Mesodermal cell (in vitro differentiated cells): ENCODE measurements around the gene EXOC8.

Experiments used
- H3K27ac ChIP-seq: 2 replicates; pipeline ENCODE4 v1.7.0; 2013; ENCODE audit warnings: mild to moderate bottlenecking, low read depth, low read length, moderate library complexity; ENCODE audit not compliant: severe bottlenecking
- H3K36me3 ChIP-seq: 2 replicates; pipeline ENCODE4 v1.7.1; 2013; ENCODE audit warnings: mild to moderate bottlenecking, low read length, moderate library complexity; ENCODE audit not compliant: control insufficient read depth, insufficient read depth
- H3K4me1 ChIP-seq: one replicate; pipeline ENCODE4 v1.7.1; 2013; ENCODE audit warnings: mild to moderate bottlenecking, low read length; ENCODE audit not compliant: insufficient read depth, control insufficient read depth, poor library complexity, severe bottlenecking
- H3K4me3 ChIP-seq: 2 replicates; pipeline ENCODE4 v1.7.0; 2013; ENCODE audit warnings: low read length, control low read depth, mild to moderate bottlenecking; ENCODE audit not compliant: insufficient read depth, poor library complexity, severe bottlenecking; ENCODE audit errors: extremely low read depth
- H3K9me3 ChIP-seq: 2 replicates; pipeline ENCODE4 v1.7.1; 2013; ENCODE audit warnings: mild to moderate bottlenecking, low read length, moderate library complexity; ENCODE audit not compliant: control insufficient read depth
- WGBS, 2 experiments: methylation state at CpG; one replicate each; pipeline ENCODE4 v1.1.5; 2013; ENCODE audit warnings: missing lambda C conversion rate in 2 of 2; ENCODE audit not compliant: insufficient coverage in 2 of 2; 5-methylcytosine and 5-hydroxymethylcytosine counted together

Gene EXOC8

DNA sequence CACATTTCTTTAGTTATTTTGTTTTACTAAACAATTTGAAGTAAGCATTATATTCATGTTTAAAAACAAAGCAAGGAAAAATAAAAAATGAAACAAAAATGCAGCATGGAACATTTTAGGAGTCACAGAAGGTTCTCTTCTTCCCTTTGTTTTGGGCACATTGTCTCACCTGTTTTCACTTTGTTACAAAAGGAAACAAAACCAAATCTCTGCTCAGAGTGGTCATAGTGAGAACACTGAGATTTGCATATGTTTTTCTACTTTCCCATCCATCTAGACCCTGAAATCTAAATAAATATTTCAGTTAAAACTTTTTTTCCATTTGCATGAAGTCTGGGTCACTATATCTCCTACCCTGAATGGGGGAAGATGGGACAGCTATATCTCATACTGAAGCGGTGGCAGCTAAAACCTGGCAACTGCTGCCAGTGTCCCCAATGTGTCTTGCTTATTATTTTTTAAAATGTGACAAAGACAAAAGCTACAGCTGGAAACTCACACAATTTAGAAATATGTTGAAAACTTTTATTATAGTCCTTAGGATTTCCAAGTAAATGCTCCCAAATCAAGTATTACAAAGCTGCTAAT is 3.5 kb downstream of the EXOC8 start:
- Histone ChIP-seq H3K36me3 (peaks cover 18% of the 10 kb centered on the region), H3K9me3 (no peaks in the 10 kb centered on the region), H3K4me3 (peak overlapping the region; percentile 94), H3K27ac (no peak overlapping the region), H3K4me1 (peaks cover 4% of the 10 kb centered on the region)
- 83% methylated on average over 1 of the region's 1 CpG; no CpG with 5 or more reads in 1 of the 2 experiments for WGBS, 2 experiments

GRCh38 chr1:231332761-231333160 is 4.9 kb downstream of the EXOC8 start:
- Histone ChIP-seq H3K4me1 (peaks cover 4% of the 10 kb centered on the region), H3K4me3 (no peak overlapping the region), H3K36me3 (peaks cover 18% of the 10 kb centered on the region), H3K9me3 (no peaks in the 10 kb centered on the region), H3K27ac (no peak overlapping the region)
- WGBS, 2 experiments, result no CpG with 5 or more reads among the region's 1 CpG

GRCh38 chr1:231329483-231329882 is 8.2 kb downstream of the EXOC8 start:
- 90 to 100% methylated on average over 2 to 5 of the region's 7 CpGs for WGBS, 2 experiments
- no peaks in the 10 kb centered on the region for H3K9me3 ChIP-seq
- H3K4me3 ChIP-seq, result no peak overlapping the region
- H3K36me3 ChIP-seq, result no peaks in the 10 kb centered on the region
- H3K4me1 ChIP-seq, result no peaks in the 10 kb centered on the region
- no peak overlapping the region for H3K27ac ChIP-seq

GRCh38 chr1:231327617-231328016 is 10.0 kb downstream of the EXOC8 start:
- no peak overlapping the region for H3K4me3 ChIP-seq
- H3K9me3 ChIP-seq, result no peaks in the 10 kb centered on the region
- 100% methylated on average over 2 of the region's 5 CpGs; no CpG with 5 or more reads in 1 of the 2 experiments for WGBS, 2 experiments
- H3K36me3 ChIP-seq, result no peaks in the 10 kb centered on the region
- no peaks in the 10 kb centered on the region for H3K4me1 ChIP-seq
- H3K27ac ChIP-seq, result no peak overlapping the region

DNA sequence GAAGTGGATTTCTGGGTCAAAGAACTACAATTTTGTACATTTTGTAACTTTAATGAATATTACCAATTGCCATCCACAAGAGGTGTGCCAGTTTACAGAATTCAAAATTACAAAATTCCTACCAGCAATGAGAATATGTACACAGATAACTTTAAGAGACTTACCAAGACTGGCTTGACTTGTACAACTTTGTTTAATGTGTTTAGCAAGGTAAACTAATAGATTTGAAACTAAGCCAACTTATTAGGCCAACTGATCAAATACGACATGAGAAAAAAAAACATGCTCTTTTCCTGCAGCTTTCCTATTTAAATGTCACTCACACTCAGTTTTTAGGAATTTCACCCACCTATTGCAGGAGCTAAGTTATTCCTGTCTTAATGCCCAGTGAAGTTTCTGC is 11.4 kb downstream of the EXOC8 start:
- H3K9me3 ChIP-seq, result no peaks in the 10 kb centered on the region
- WGBS, 2 experiments, result 90% methylated on average over 1 of the region's 1 CpG; no CpG with 5 or more reads in 1 of the 2 experiments
- H3K4me1 ChIP-seq, result no peaks in the 10 kb centered on the region
- H3K36me3 ChIP-seq, result no peaks in the 10 kb centered on the region
- no peak overlapping the region for H3K27ac ChIP-seq
- H3K4me3 ChIP-seq, result no peak overlapping the region

DNA sequence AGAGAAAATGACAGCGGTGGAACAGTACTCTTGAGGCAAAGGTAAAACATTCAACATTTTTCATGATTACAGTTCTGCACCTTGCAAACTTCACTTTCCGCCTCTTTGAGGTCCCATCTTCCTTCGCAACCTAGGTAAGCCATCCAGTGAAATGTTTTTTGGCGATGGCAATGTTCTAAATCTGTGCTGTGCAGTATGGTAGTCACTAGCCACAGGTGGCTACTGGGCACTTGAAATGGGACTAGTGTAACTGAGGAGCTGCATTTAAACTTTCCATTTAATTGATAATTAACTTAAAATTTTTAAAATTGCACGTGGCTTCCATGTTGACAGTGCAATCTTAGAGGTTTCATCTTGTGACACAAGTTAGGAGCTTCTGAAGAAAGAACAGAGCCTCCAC is 13.0 kb downstream of the EXOC8 start:
- no peaks in the 10 kb centered on the region for H3K4me1 ChIP-seq
- H3K36me3 ChIP-seq, result no peaks in the 10 kb centered on the region
- no peak overlapping the region for H3K4me3 ChIP-seq
- H3K9me3 ChIP-seq, result no peaks in the 10 kb centered on the region
- WGBS, 2 experiments, result 88 to 100% methylated on average over 1 to 2 of the region's 5 CpGs
- H3K27ac ChIP-seq, result no peak overlapping the region

GRCh38 chr1:231322880-231323530 is 14.6 kb downstream of the EXOC8 start:
- 91 to 93% methylated on average over 6 to 7 of the region's 7 CpGs for WGBS, 2 experiments
- no peak overlapping the region for H3K27ac ChIP-seq
- H3K4me1 ChIP-seq, result no peaks in the 10 kb centered on the region
- H3K36me3 ChIP-seq, result no peaks in the 10 kb centered on the region
- no peaks in the 10 kb centered on the region for H3K9me3 ChIP-seq
- no peak overlapping the region for H3K4me3 ChIP-seq

- no peaks in the 10 kb centered on the region for H3K9me3 ChIP-seq
- no peak overlapping the region for H3K27ac ChIP-seq
- no peaks in the 10 kb centered on the region for H3K36me3 ChIP-seq
- H3K4me3 ChIP-seq, result no peak overlapping the region
- WGBS, 2 experiments, result 93% methylated on average over 5 to 8 of the region's 9 CpGs
- no peaks in the 10 kb centered on the region for H3K4me1 ChIP-seq
Observed at GRCh38 chr1:231319080-231319479, 18.6 kb downstream of the EXOC8 start.

GRCh38 chr1:231318568-231318967 is 19.1 kb downstream of the EXOC8 start:
- WGBS, 2 experiments, result 89 to 100% methylated on average over 2 to 4 of the region's 4 CpGs
- Histone ChIP-seq H3K27ac (no peak overlapping the region), H3K9me3 (no peaks in the 10 kb centered on the region), H3K4me1 (no peaks in the 10 kb centered on the region), H3K4me3 (no peak overlapping the region), H3K36me3 (no peaks in the 10 kb centered on the region)

DNA sequence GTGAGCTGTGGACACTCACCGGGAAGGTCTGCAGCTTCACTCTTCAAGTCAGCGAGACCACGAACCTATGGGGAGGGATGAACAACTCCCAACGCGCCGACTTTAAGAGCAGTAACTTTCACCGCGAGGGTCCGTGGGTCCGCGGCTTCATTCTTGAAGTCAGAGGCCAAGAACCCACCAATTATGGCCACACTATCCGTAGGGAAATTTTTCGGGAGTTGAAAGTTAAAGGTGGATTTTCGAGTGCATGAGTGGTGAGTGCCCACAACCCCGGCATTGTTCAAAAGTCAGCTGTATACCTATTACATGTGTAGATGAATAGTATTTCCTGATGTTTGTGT is 19.7 kb downstream of the EXOC8 start:
- H3K4me1 ChIP-seq, result no peaks in the 10 kb centered on the region
- no peak overlapping the region for H3K4me3 ChIP-seq
- H3K9me3 ChIP-seq, result no peaks in the 10 kb centered on the region
- no peaks in the 10 kb centered on the region for H3K36me3 ChIP-seq
- 95 to 99% methylated on average over 9 to 13 of the region's 15 CpGs for WGBS, 2 experiments
- H3K27ac ChIP-seq, result no peak overlapping the region

DNA sequence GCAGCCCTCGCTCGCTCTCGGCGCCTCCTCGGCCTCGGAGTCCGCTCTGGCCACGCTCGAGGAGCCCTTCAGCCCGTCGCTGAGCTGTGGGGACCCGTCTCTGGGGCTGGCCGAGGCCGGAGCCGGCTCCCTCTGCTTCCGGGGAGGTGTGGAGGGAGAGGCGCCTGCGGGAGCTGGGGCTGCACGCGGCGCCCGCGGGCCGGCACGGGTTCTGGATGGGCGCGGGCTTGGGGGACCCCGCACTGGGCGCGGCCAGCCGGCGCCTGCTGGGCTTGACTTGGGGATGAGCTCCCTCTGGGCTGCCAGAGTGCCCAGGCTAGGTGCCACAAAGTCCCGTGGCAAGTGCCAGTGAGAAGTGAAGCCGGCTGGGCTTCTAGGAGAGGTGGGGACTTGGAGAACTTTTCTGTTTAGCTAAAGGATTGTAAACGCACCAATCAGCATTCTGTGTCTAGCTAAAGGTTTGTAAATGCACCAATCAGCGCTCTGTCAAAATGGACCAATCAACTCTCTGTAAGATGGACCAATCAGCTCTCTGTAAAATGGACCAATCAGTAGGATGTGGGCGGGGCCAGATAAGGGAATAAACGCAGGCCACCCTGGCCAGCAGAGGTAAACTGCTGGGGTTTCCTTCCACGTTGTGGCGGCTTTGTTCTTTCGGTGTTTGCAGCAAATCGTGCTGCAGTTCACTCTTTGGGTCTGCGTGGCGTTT is 20.2 kb downstream of the EXOC8 start:
- Histone ChIP-seq H3K4me3 (no peak overlapping the region), H3K27ac (no peak overlapping the region), H3K9me3 (no peaks in the 10 kb centered on the region), H3K4me1 (no peaks in the 10 kb centered on the region), H3K36me3 (no peaks in the 10 kb centered on the region)
- 93 to 96% methylated on average over 35 to 39 of the region's 44 CpGs for WGBS, 2 experiments
